ENCODE results near the gene PBX3.

DNA sequence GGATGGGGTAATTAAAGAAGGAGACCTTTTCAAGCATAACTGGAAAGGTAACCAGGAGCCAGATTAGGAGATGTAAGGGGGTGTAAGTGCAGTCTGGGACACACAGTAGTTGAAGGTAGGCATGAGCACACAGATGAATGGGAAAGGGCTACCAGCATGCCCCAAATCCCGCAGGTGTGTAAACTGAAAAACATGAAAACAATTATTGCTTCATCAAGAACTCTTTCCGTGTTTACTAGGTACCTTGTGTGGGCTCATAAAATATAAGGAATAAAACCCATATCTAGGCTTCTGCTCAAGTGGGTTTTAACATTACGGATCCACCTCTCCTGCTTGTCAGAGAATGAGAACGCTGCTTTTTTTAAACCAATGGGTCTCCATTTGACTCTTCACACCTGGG lies 41.3 kb upstream of the PBX3 start:
- TF ChIP-seq, protein P1, sequence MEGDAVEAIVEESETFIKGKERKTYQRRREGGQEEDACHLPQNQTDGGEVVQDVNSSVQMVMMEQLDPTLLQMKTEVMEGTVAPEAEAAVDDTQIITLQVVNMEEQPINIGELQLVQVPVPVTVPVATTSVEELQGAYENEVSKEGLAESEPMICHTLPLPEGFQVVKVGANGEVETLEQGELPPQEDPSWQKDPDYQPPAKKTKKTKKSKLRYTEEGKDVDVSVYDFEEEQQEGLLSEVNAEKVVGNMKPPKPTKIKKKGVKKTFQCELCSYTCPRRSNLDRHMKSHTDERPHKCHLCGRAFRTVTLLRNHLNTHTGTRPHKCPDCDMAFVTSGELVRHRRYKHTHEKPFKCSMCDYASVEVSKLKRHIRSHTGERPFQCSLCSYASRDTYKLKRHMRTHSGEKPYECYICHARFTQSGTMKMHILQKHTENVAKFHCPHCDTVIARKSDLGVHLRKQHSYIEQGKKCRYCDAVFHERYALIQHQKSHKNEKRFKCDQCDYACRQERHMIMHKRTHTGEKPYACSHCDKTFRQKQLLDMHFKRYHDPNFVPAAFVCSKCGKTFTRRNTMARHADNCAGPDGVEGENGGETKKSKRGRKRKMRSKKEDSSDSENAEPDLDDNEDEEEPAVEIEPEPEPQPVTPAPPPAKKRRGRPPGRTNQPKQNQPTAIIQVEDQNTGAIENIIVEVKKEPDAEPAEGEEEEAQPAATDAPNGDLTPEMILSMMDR (conservative IDR thresholded peaks at IDR 0.05): no peak
- TF ChIP-seq ZFX (IDR thresholded peaks at IDR 0.05): no peak

All from C4-2B (cell line).